ENCODE measurements around the gene BEND6.

GRCh38 chr6:56915832-56916231 lies 39.1 kb upstream of the BEND6 start:
- TF ChIP-seq CTCF (optimal IDR thresholded peaks at IDR 0.05 in 1 of 3, IDR thresholded peaks at IDR 0.05 in 1 of 3, conservative IDR thresholded peaks at IDR 0.05 in 1 of 3; ENCODE audit: extremely low read depth in 1 of 3, insufficient read depth in 2 of 3, low read length in 3 of 3) (no peak), EZH2 (IDR thresholded peaks at IDR 0.05; ENCODE audit: low read length) (no peak)

Data from keratinocyte (primary cell).